Bronchial epithelial cell (primary cell): Measurements from ENCODE around the gene SPATA45. TPM values are rescaled to one million over a fixed set of nuclear protein-coding genes. Genes with fewer than 3 reads are reported as not detected.

Experiments used
- DNase-seq: peaks from one replicate; pipeline ENCODE4 v3.0.0-alpha.2; 2010; ENCODE audit warnings: low read depth
- FAIRE-seq: peaks from 2 replicates; lab custom pipeline; 2011; peaks lifted over from hg19 to GRCh38; lab: Jason Lieb, UNC
- H3K27me3 ChIP-seq: 2 replicates; pipeline ENCODE4 v1.5.1; 2011; ENCODE audit warnings: low read length; ENCODE audit not compliant: control insufficient read depth, insufficient read depth
- H3K36me3 ChIP-seq: 2 replicates; pipeline ENCODE4 v1.5.1; 2011; ENCODE audit warnings: low read length; ENCODE audit not compliant: control insufficient read depth, insufficient read depth
- H3K4me3 ChIP-seq: 2 replicates; pipeline ENCODE4 v1.5.1; 2011; ENCODE audit warnings: mild to moderate bottlenecking, low read depth, low read length, control low read depth
- CTCF ChIP-seq: IDR thresholded peaks from 2 replicates; pipeline ENCODE4 v1.5.1; 2011; ENCODE audit warnings: mild to moderate bottlenecking, moderate library complexity, low read length, control low read depth, inconsistent platforms; ENCODE audit not compliant: insufficient read depth, severe bottlenecking
- total RNA-seq: library from RNA; depleted of rRNA; stranded (reverse); fragments of >200 nt; gene quantifications from 2 replicates; pipeline ENCODE4 v1.2.1, GENCODE V29; 2014

Gene SPATA45
- total RNA-seq, 1 donor from 2014 or later, result not detected

- no peak for FAIRE-seq
- no peaks in the 10 kb centered on the region for H3K27me3 ChIP-seq
- no peak for TF ChIP-seq CTCF
- no peak for DNase-seq
- no peaks in the 10 kb centered on the region for H3K36me3 ChIP-seq
- H3K4me3 ChIP-seq, result no peak overlapping the region
Measured at GRCh38 chr1:212827171-212827776, 20.2 kb downstream of the SPATA45 start.

- TF ChIP-seq CTCF, result no peak
- Histone ChIP-seq H3K27me3 (no peaks in the 10 kb centered on the region), H3K36me3 (no peaks in the 10 kb centered on the region), H3K4me3 (no peak overlapping the region)
- no peak for DNase-seq
- no peak for FAIRE-seq
Measured at GRCh38 chr1:212825798-212826452, 21.5 kb downstream of the SPATA45 start.

DNA sequence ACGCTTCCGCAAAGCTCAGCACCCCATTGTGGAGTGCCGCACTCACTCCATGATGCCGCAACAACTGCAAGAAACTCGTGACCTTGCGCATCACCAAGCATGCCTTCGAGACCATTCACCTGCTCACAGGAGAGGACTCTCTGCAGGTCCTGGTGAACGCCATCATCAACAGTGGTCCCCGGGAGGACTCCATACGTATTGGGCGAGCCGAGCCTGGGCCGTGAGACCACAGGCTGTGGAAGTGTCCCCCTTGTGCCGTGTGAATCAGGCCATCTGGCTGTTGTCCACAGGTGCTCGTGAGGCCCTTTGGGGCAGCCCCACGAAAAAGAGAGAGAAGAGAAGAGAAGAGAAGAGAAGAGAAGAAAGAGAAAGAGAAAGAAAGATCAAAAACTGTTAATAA, 23.2 kb downstream of the SPATA45 start:
- no peak for TF ChIP-seq CTCF
- H3K27me3 ChIP-seq, result no peaks in the 10 kb centered on the region
- H3K36me3 ChIP-seq, result no peaks in the 10 kb centered on the region
- no peak for DNase-seq
- H3K4me3 ChIP-seq, result no peak overlapping the region
- FAIRE-seq, result no peak

- no peak for TF ChIP-seq CTCF
- no peaks in the 10 kb centered on the region for H3K27me3 ChIP-seq
- H3K4me3 ChIP-seq, result no peak overlapping the region
- DNase-seq, result no peak
- H3K36me3 ChIP-seq, result no peaks in the 10 kb centered on the region
- FAIRE-seq, result no peak
Measured at GRCh38 chr1:212822956-212823355, 24.5 kb downstream of the SPATA45 start.

- Histone ChIP-seq H3K27me3 (no peaks in the 10 kb centered on the region), H3K36me3 (no peaks in the 10 kb centered on the region), H3K4me3 (no peak overlapping the region)
- DNase-seq (no peak), FAIRE-seq (no peak)
- TF ChIP-seq CTCF, result no peak
Measured at GRCh38 chr1:212820969-212821368, 26.5 kb downstream of the SPATA45 start.

DNA sequence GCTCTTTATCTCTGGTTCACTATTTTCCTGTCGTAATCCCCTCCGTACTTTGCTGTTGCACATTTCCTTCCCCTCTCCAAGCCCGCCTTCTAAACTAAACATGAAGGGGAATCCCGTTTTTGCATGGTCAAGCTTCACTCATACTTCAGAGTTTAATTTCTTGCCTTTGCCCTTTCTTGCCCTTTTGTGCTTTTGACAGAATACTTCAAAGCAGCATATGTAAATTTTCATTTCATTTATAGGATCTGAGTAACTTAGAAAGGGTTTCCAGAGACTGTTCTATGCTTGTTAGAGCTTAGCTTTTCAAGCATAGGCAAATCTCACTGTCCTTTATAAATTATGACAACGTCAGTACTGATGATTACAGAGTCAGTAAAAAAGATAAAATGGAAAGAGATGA, 27.7 kb downstream of the SPATA45 start:
- FAIRE-seq, result no peak
- no peak for TF ChIP-seq CTCF
- H3K4me3 ChIP-seq, result no peak overlapping the region
- DNase-seq, result no peak
- H3K36me3 ChIP-seq, result no peaks in the 10 kb centered on the region
- H3K27me3 ChIP-seq, result no peaks in the 10 kb centered on the region
